Measurements from ENCODE around the gene IL24.

Gene IL24

GRCh38 chr1:206866062-206866461 lies 31.2 kb upstream of the IL24 start:
- no peak overlapping the region for H3K27ac Mint-ChIP-seq
- H3K4me3 Mint-ChIP-seq: no peak overlapping the region
- no peak for DNase-seq (ENCODE audit: low spot score)
- peaks cover 11% of the 10 kb centered on the region for H3K4me1 Mint-ChIP-seq (ENCODE audit: low read depth)
- H3K27me3 Mint-ChIP-seq (ENCODE audit: low read depth): peaks cover 37% of the 10 kb centered on the region
- H3K36me3 Mint-ChIP-seq (ENCODE audit: low read depth): no peaks in the 10 kb centered on the region
- peaks cover 2% of the 10 kb centered on the region for H3K9me3 Mint-ChIP-seq

DNA sequence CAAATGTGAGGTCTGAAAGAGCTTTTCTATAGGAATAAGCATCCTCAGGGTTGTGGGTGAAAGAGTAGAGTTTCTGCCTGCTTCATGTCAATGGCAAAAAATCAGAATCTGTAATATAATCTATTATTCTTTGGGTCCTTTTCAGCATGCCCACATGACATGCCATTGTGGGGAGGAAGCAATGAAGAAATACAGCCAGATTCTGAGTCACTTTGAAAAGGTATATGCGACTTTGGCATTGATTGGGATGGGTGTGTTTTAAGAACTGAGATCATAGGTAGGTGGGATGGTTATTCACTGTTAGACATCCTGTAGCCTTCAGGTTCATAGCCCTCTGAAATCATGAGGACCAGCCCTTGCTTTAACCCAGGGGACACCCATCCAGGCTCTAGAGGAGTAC lies 30.0 kb upstream of the IL24 start:
- Mint-ChIP-seq H3K27ac (no peak overlapping the region), H3K9me3 (peaks cover 13% of the 10 kb centered on the region), H3K27me3 (ENCODE audit: low read depth) (peaks cover 27% of the 10 kb centered on the region), H3K4me1 (ENCODE audit: low read depth) (peaks cover 9% of the 10 kb centered on the region), H3K4me3 (no peak overlapping the region), H3K36me3 (ENCODE audit: low read depth) (peaks cover 1% of the 10 kb centered on the region)
- DNase-seq (ENCODE audit: low spot score): no peak

- Mint-ChIP-seq H3K36me3 (ENCODE audit: low read depth) (peaks cover 2% of the 10 kb centered on the region), H3K27me3 (ENCODE audit: low read depth) (peaks cover 25% of the 10 kb centered on the region), H3K4me3 (no peak overlapping the region), H3K9me3 (peaks cover 15% of the 10 kb centered on the region), H3K4me1 (ENCODE audit: low read depth) (peaks cover 9% of the 10 kb centered on the region), H3K27ac (no peak overlapping the region)
- DNase-seq (ENCODE audit: low spot score): no peak
Measured at GRCh38 chr1:206867716-206868115, 29.5 kb upstream of the IL24 start.

DNA sequence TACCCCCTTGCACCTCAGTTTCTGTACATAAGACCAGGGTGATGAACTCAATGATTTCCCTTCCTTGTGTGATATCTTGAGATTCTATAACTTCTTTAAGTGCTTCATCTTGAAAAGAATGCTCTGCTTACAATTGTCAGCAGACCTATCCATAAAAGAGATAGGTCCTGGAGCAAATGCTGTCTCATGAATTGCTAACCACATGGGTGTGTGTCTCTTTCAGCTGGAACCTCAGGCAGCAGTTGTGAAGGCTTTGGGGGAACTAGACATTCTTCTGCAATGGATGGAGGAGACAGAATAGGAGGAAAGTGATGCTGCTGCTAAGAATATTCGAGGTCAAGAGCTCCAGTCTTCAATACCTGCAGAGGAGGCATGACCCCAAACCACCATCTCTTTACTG lies 29.0 kb upstream of the IL24 start:
- Mint-ChIP-seq H3K9me3 (peaks cover 20% of the 10 kb centered on the region), H3K27me3 (ENCODE audit: low read depth) (peaks cover 19% of the 10 kb centered on the region)

GRCh38 chr1:206872139-206872538 lies 25.1 kb upstream of the IL24 start:
- peaks cover 4% of the 10 kb centered on the region for H3K4me1 Mint-ChIP-seq (ENCODE audit: low read depth)
- H3K4me3 Mint-ChIP-seq: no peak overlapping the region
- no peak overlapping the region for H3K27ac Mint-ChIP-seq
- DNase-seq (ENCODE audit: low spot score): no peak
- H3K27me3 Mint-ChIP-seq (ENCODE audit: low read depth): peaks cover 10% of the 10 kb centered on the region
- peaks cover 45% of the 10 kb centered on the region for H3K9me3 Mint-ChIP-seq
- H3K36me3 Mint-ChIP-seq (ENCODE audit: low read depth): peaks cover 5% of the 10 kb centered on the region

More for the DNA sequence above, 29.0 kb upstream of the IL24 start:
- H3K27ac Mint-ChIP-seq: no peak overlapping the region
- H3K4me3 Mint-ChIP-seq: no peak overlapping the region
- H3K36me3 Mint-ChIP-seq (ENCODE audit: low read depth): peaks cover 2% of the 10 kb centered on the region
- H3K4me1 Mint-ChIP-seq (ENCODE audit: low read depth): peaks cover 9% of the 10 kb centered on the region
- no peak for DNase-seq (ENCODE audit: low spot score)

- no peak overlapping the region for H3K4me3 Mint-ChIP-seq
- peaks cover 60% of the 10 kb centered on the region for H3K9me3 Mint-ChIP-seq
- no peak overlapping the region for H3K27ac Mint-ChIP-seq
- H3K27me3 Mint-ChIP-seq (ENCODE audit: low read depth): peaks cover 2% of the 10 kb centered on the region
- peaks cover 4% of the 10 kb centered on the region for H3K4me1 Mint-ChIP-seq (ENCODE audit: low read depth)
- H3K36me3 Mint-ChIP-seq (ENCODE audit: low read depth): peaks cover 11% of the 10 kb centered on the region
- DNase-seq (ENCODE audit: low spot score): no peak
Measured at GRCh38 chr1:206873603-206874188, 23.5 kb upstream of the IL24 start.

GRCh38 chr1:206875752-206876377 lies 21.4 kb upstream of the IL24 start:
- Mint-ChIP-seq H3K4me3 (no peak overlapping the region), H3K36me3 (ENCODE audit: low read depth) (peaks cover 17% of the 10 kb centered on the region), H3K27ac (no peak overlapping the region), H3K9me3 (peaks cover 71% of the 10 kb centered on the region), H3K27me3 (ENCODE audit: low read depth) (peaks cover 3% of the 10 kb centered on the region), H3K4me1 (ENCODE audit: low read depth) (peaks cover 4% of the 10 kb centered on the region)
- no peak for DNase-seq (ENCODE audit: low spot score)

- peaks cover 15% of the 10 kb centered on the region for H3K36me3 Mint-ChIP-seq (ENCODE audit: low read depth)
- no peak overlapping the region for H3K27ac Mint-ChIP-seq
- H3K9me3 Mint-ChIP-seq: peaks cover 49% of the 10 kb centered on the region
- H3K4me3 Mint-ChIP-seq: no peak overlapping the region
- no peak for DNase-seq (ENCODE audit: low spot score)
- peaks cover 5% of the 10 kb centered on the region for H3K27me3 Mint-ChIP-seq (ENCODE audit: low read depth)
- H3K4me1 Mint-ChIP-seq (ENCODE audit: low read depth): peaks cover 2% of the 10 kb centered on the region
Measured at GRCh38 chr1:206878456-206878855, 18.8 kb upstream of the IL24 start.

- Mint-ChIP-seq H3K27ac (no peak overlapping the region), H3K4me1 (ENCODE audit: low read depth) (peaks cover 2% of the 10 kb centered on the region), H3K27me3 (ENCODE audit: low read depth) (peaks cover 13% of the 10 kb centered on the region), H3K9me3 (peaks cover 42% of the 10 kb centered on the region), H3K4me3 (no peak overlapping the region), H3K36me3 (ENCODE audit: low read depth) (peaks cover 12% of the 10 kb centered on the region)
- no peak for DNase-seq (ENCODE audit: low spot score)
Measured at GRCh38 chr1:206880314-206880713, 16.9 kb upstream of the IL24 start.

DNA sequence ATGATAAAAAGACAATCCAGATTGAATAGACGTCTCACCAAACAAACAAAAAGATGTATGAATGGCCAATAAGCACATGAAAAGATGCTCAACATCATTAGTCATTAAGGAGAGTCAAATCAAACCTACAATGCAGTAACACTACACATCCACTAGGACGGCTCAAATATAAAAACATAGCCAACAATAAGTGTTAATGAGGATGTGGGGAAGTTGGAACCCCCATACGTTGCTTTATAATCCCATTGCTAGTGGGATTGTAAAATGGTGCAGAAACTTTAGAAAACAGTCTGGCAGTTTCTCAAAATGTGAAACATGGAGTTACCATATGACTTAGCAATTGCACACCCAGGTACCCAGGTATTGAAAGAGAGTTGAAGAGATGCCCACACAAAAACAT lies 14.7 kb upstream of the IL24 start:
- DNase-seq (ENCODE audit: low spot score): no peak
- Mint-ChIP-seq H3K36me3 (ENCODE audit: low read depth) (peaks cover 11% of the 10 kb centered on the region), H3K27ac (no peak overlapping the region), H3K9me3 (peaks cover 23% of the 10 kb centered on the region), H3K4me1 (ENCODE audit: low read depth) (peaks cover 2% of the 10 kb centered on the region), H3K27me3 (ENCODE audit: low read depth) (peaks cover 17% of the 10 kb centered on the region), H3K4me3 (no peak overlapping the region)

GRCh38 chr1:206883160-206883559 lies 14.1 kb upstream of the IL24 start:
- Mint-ChIP-seq H3K36me3 (ENCODE audit: low read depth) (peaks cover 9% of the 10 kb centered on the region), H3K4me3 (no peak overlapping the region), H3K9me3 (peaks cover 17% of the 10 kb centered on the region), H3K27ac (no peak overlapping the region), H3K27me3 (ENCODE audit: low read depth) (peaks cover 17% of the 10 kb centered on the region), H3K4me1 (ENCODE audit: low read depth) (peaks cover 5% of the 10 kb centered on the region)
- DNase-seq (ENCODE audit: low spot score): no peak

DNA sequence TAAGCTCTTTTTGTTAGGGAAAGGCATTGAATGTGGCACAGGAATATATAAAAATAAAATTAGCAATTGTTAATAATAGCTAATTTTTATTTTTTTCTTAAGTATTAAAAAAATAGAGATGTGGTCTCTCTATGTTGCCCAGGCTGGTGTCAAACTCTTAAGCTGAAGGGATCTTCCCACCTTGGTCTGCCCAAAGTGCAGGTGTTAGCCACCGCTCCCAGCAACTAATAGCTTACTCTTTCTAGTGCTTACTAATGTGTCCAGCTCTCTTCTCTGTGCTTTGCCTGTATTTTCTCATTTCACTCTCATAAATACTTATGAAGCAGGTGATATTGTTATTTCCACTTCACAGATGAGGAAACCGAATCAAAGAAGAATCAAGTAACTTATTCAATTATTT lies 13.4 kb upstream of the IL24 start:
- H3K4me3 Mint-ChIP-seq: no peak overlapping the region
- H3K27me3 Mint-ChIP-seq (ENCODE audit: low read depth): peaks cover 20% of the 10 kb centered on the region
- H3K36me3 Mint-ChIP-seq (ENCODE audit: low read depth): peaks cover 6% of the 10 kb centered on the region
- DNase-seq (ENCODE audit: low spot score): no peak
- H3K9me3 Mint-ChIP-seq: peaks cover 10% of the 10 kb centered on the region
- H3K27ac Mint-ChIP-seq: no peak overlapping the region
- peaks cover 8% of the 10 kb centered on the region for H3K4me1 Mint-ChIP-seq (ENCODE audit: low read depth)

DNA sequence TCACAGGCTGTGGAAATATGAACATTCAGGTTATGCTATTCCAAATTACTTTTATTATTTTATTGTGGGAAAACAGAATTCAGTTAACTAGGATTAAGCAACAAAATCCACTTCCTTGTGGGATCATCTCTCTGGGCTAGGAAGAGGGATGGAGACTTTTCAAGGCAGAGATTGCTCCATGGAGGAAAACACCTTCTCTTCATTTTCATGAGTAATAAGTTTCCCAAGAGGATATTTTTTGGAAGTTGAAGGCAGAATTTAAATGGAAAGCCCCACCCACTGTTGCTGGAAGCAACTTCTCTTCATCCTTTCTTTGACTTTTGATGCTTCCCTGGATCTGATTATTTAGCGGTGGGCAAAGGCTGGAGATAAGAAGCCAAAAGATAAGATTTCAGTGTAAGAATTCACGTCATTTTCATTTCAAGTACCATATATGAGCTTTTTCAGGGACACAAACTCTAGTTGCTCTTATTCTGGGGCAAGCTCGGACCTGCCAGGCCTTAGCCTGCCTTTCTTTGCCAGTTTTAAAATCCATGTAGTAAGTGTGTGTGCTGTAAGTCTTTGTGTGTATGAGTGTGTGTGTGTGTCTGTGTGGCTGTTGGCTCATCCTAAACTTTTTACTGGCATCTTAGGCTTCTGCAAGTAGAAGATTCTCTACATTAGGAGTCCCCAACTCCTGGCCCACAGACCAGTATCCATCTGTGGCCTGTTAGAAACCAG lies 11.7 kb upstream of the IL24 start:
- H3K36me3 Mint-ChIP-seq (ENCODE audit: low read depth): no peaks in the 10 kb centered on the region
- H3K27me3 Mint-ChIP-seq (ENCODE audit: low read depth): peaks cover 17% of the 10 kb centered on the region
- no peak overlapping the region for H3K27ac Mint-ChIP-seq
- H3K4me3 Mint-ChIP-seq: no peak overlapping the region
- DNase-seq (ENCODE audit: low spot score): no peak
- no peaks in the 10 kb centered on the region for H3K9me3 Mint-ChIP-seq
- peaks cover 21% of the 10 kb centered on the region for H3K4me1 Mint-ChIP-seq (ENCODE audit: low read depth)

GRCh38 chr1:206886831-206887230 lies 10.4 kb upstream of the IL24 start:
- Mint-ChIP-seq H3K36me3 (ENCODE audit: low read depth) (peaks cover 3% of the 10 kb centered on the region), H3K27ac (no peak overlapping the region), H3K9me3 (peaks cover 7% of the 10 kb centered on the region), H3K27me3 (ENCODE audit: low read depth) (peaks cover 17% of the 10 kb centered on the region), H3K4me3 (no peak overlapping the region), H3K4me1 (ENCODE audit: low read depth) (peaks cover 33% of the 10 kb centered on the region)
- DNase-seq (ENCODE audit: low spot score): no peak

Data from T-helper 2 cell treated with Interferon-gamma antibody and Interleukin-4, amounts not matched to agents 5 μg/mL and 100 μg/mL, for 36 hours (primary cell).